ENCODE data around the gene IYD.

The IYD gene

GRCh38 chr6:150377211-150377781 is 8.5 kb downstream of the IYD start:
- Histone ChIP-seq H3K36me3 (ENCODE audit: control insufficient read depth in 2 of 2, insufficient read depth in 1 of 2, low read length in 2 of 2) (no peaks in the 10 kb centered on the region), H3K4me1 (ENCODE audit: control insufficient read depth, insufficient read depth, low read length) (no peaks in the 10 kb centered on the region), H3K27ac (ENCODE audit: extremely low read depth, low read depth, low read length) (no peak overlapping the region), H3K9me3 (ENCODE audit: control insufficient read depth, insufficient read depth, low read depth, low read length) (no peaks in the 10 kb centered on the region), H3K4me3 (ENCODE audit: low read depth, low read length) (no peak overlapping the region)
- ChIA-PET CTCF (interaction anchor here (0.5 kb wide), 2 partner anchors 360 to 523 kb away, joined by 3 read pairs; no protein-coding TSS in a partner anchor), POLR2A (no interaction called here)
- TF ChIP-seq ZBTB21 (tag by site-specific recombination; IDR thresholded peaks at IDR 0.05) (no peak), HOXC10 (CRISPR knock-in tag; IDR thresholded peaks at IDR 0.05) (no peak), EGR2 (tag by site-specific recombination; IDR thresholded peaks at IDR 0.05; ENCODE audit: low read depth) (no peak), ZNF510 (tag by site-specific recombination; IDR thresholded peaks at IDR 0.05; ENCODE audit: insufficient replicate concordance) (no peak), MZF1 (tag by site-specific recombination; IDR thresholded peaks at IDR 0.05; ENCODE audit: borderline replicate concordance) (no peak), ZNF324 (tag by site-specific recombination; IDR thresholded peaks at IDR 0.05) (no peak), GLI4 (tag by site-specific recombination; IDR thresholded peaks at IDR 0.05) (no peak), ZFHX2 (tag by site-specific recombination; conservative IDR thresholded peaks at IDR 0.05) (no peak), ZNF335 (tag by site-specific recombination; conservative IDR thresholded peaks at IDR 0.05) (no peak), PRDM6 (tag by site-specific recombination; IDR thresholded peaks at IDR 0.05) (no peak), BCL11A (tag by site-specific recombination; IDR thresholded peaks at IDR 0.05; ENCODE audit: low read depth) (no peak), ZNF629 (tag by site-specific recombination; IDR thresholded peaks at IDR 0.05) (no peak), KLF8 (tag by site-specific recombination; IDR thresholded peaks at IDR 0.05) (no peak), ZNF121 (tag by site-specific recombination; IDR thresholded peaks at IDR 0.05) (no peak)
- TF ChIP-seq, protein P1, sequence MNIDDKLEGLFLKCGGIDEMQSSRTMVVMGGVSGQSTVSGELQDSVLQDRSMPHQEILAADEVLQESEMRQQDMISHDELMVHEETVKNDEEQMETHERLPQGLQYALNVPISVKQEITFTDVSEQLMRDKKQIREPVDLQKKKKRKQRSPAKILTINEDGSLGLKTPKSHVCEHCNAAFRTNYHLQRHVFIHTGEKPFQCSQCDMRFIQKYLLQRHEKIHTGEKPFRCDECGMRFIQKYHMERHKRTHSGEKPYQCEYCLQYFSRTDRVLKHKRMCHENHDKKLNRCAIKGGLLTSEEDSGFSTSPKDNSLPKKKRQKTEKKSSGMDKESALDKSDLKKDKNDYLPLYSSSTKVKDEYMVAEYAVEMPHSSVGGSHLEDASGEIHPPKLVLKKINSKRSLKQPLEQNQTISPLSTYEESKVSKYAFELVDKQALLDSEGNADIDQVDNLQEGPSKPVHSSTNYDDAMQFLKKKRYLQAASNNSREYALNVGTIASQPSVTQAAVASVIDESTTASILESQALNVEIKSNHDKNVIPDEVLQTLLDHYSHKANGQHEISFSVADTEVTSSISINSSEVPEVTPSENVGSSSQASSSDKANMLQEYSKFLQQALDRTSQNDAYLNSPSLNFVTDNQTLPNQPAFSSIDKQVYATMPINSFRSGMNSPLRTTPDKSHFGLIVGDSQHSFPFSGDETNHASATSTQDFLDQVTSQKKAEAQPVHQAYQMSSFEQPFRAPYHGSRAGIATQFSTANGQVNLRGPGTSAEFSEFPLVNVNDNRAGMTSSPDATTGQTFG (tag by site-specific recombination; IDR thresholded peaks at IDR 0.05; ENCODE audit: borderline replicate concordance): no peak
- TF ChIP-seq, protein P2, sequence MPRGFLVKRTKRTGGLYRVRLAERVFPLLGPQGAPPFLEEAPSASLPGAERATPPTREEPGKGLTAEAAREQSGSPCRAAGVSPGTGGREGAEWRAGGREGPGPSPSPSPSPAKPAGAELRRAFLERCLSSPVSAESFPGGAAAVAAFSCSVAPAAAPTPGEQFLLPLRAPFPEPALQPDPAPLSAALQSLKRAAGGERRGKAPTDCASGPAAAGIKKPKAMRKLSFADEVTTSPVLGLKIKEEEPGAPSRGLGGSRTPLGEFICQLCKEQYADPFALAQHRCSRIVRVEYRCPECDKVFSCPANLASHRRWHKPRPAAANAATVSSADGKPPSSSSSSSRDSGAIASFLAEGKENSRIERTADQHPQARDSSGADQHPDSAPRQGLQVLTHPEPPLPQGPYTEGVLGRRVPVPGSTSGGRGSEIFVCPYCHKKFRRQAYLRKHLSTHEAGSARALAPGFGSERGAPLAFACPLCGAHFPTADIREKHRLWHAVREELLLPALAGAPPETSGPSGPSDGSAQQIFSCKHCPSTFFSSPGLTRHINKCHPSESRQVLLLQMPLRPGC (tag by site-specific recombination; IDR thresholded peaks at IDR 0.05): no peak

DNA sequence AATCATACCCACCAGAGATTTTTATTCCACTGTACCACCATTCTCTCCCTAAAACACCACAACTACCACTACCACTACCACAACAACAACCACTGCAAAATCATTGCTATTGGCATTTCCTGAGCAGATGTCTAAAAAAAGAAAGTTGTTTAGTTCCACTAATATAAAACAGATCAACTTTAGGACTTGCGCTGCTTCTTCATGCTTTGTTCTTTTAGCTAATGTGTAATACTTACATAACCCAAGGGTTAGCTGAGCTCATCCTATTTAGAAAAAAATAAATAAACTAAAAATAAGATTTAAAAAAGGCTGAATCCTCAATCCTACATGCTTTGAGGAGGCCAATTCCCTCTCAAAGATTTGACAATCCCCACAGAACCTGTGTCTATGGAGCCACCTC is 11.4 kb downstream of the IYD start:
- H3K27ac ChIP-seq (ENCODE audit: extremely low read depth, low read depth, low read length): no peak overlapping the region
- H3K4me3 ChIP-seq (ENCODE audit: low read depth, low read length): no peak overlapping the region
- H3K9me3 ChIP-seq (ENCODE audit: control insufficient read depth, insufficient read depth, low read depth, low read length): no peaks in the 10 kb centered on the region
- ChIA-PET CTCF (interaction anchor here (6.5 kb wide), 1 partner anchor 15 kb away, joined by 89 read pairs; no protein-coding TSS in a partner anchor), POLR2A (no interaction called here)
- TF ChIP-seq ZNF26 (tag by site-specific recombination; IDR thresholded peaks at IDR 0.05) (no peak), ZBTB44 (tag by site-specific recombination; IDR thresholded peaks at IDR 0.05) (no peak), IKZF3 (tag by site-specific recombination; IDR thresholded peaks at IDR 0.05) (no peak)
- TF ChIP-seq, protein P3, sequence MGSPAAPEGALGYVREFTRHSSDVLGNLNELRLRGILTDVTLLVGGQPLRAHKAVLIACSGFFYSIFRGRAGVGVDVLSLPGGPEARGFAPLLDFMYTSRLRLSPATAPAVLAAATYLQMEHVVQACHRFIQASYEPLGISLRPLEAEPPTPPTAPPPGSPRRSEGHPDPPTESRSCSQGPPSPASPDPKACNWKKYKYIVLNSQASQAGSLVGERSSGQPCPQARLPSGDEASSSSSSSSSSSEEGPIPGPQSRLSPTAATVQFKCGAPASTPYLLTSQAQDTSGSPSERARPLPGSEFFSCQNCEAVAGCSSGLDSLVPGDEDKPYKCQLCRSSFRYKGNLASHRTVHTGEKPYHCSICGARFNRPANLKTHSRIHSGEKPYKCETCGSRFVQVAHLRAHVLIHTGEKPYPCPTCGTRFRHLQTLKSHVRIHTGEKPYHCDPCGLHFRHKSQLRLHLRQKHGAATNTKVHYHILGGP (tag by site-specific recombination; IDR thresholded peaks at IDR 0.05): no peak
- no peaks in the 10 kb centered on the region for H3K36me3 ChIP-seq (ENCODE audit: control insufficient read depth in 2 of 2, insufficient read depth in 1 of 2, low read length in 2 of 2)
- H3K4me1 ChIP-seq (ENCODE audit: control insufficient read depth, insufficient read depth, low read length): no peaks in the 10 kb centered on the region

All from HEK293 (cell line).